ENCODE measurements around the gene ACSF3.

ACSF3 gene

DNA sequence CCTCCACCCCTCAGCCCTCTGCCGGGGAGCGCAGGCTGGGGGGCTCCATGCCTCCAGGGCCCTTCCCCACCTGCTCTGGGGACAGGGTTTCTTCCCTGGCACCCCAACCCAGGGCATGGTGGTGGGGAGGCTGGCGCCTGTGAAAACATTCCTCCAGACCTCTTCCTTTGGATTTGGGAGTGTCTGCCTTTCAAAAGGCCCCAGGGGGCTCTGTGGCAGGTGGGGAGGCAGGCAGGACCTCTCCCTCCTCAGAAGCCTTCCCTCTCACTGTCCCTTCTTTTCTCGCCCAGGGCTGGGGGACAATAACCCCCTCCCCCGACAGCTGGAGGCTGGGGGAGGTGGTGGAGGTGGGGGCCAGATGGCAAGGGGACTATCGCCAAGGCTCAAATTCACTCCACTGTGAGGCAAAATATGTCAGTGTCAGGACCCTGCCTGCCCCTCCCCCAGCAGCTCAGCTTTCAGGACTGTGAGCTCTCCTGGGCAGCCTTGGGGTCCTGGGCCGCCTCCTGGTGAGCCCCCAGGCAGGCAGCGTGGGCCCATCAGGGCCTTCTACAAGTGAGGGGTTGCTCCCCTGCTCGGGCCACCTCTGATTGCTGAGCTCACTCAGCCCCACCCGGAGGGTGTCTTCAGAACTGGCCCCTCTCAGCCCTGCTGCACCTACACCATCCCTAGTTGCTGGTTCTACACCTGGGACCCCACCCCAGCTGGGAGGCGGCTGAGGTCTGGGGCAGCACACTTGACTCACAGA is 79.7 kb downstream of the ACSF3 start:
- Histone ChIP-seq H3K4me1 (ENCODE audit: control insufficient read depth in 1 of 2, insufficient read depth in 2 of 2, low read length in 2 of 2) (peaks cover 7 to 13% of the 10 kb centered on the region in 2 donors), H3K36me3 (ENCODE audit: control insufficient read depth in 1 of 2, insufficient read depth in 2 of 2, low read length in 2 of 2) (no peaks in the 10 kb centered on the region), H3K9ac (ENCODE audit: low read depth in 1 of 2, low read length in 2 of 2) (no peak overlapping the region), H3K9me3 (ENCODE audit: control insufficient read depth in 1 of 2, low read length in 2 of 2) (no peaks in the 10 kb centered on the region), H3K4me3 (ENCODE audit: low read depth in 1 of 2, low read length in 2 of 2) (no peak overlapping the region), H3K27ac (ENCODE audit: low read depth, low read length) (no peak overlapping the region), H3K27me3 (ENCODE audit: control insufficient read depth in 1 of 2, insufficient read depth in 2 of 2, low read length in 2 of 2) (peaks cover 20 to 36% of the 10 kb centered on the region in 2 donors)

- no peak overlapping the region for H3K27ac ChIP-seq (ENCODE audit: low read depth, low read length)
- H3K4me3 ChIP-seq (ENCODE audit: low read depth in 1 of 2, low read length in 2 of 2) = no peak overlapping the region
These were observed 80.6 kb downstream of the ACSF3 start for GRCh38 chr16:89174055-89174827.

GRCh38 chr16:89174877-89175276 is 81.2 kb downstream of the ACSF3 start:
- H3K9ac ChIP-seq (ENCODE audit: low read depth in 1 of 2, low read length in 2 of 2) = no peak overlapping the region

More at GRCh38 chr16:89174055-89174827, 80.6 kb downstream of the ACSF3 start:
- H3K9me3 ChIP-seq (ENCODE audit: control insufficient read depth in 1 of 2, low read length in 2 of 2) = no peaks in the 10 kb centered on the region
- H3K4me1 ChIP-seq (ENCODE audit: control insufficient read depth in 1 of 2, insufficient read depth in 2 of 2, low read length in 2 of 2) = peaks cover 7 to 13% of the 10 kb centered on the region in 2 donors
- H3K9ac ChIP-seq (ENCODE audit: low read depth in 1 of 2, low read length in 2 of 2) = no peak overlapping the region
- H3K36me3 ChIP-seq (ENCODE audit: control insufficient read depth in 1 of 2, insufficient read depth in 2 of 2, low read length in 2 of 2) = no peaks in the 10 kb centered on the region
- peaks cover 16 to 27% of the 10 kb centered on the region in 2 donors for H3K27me3 ChIP-seq (ENCODE audit: control insufficient read depth in 1 of 2, insufficient read depth in 2 of 2, low read length in 2 of 2)

DNA sequence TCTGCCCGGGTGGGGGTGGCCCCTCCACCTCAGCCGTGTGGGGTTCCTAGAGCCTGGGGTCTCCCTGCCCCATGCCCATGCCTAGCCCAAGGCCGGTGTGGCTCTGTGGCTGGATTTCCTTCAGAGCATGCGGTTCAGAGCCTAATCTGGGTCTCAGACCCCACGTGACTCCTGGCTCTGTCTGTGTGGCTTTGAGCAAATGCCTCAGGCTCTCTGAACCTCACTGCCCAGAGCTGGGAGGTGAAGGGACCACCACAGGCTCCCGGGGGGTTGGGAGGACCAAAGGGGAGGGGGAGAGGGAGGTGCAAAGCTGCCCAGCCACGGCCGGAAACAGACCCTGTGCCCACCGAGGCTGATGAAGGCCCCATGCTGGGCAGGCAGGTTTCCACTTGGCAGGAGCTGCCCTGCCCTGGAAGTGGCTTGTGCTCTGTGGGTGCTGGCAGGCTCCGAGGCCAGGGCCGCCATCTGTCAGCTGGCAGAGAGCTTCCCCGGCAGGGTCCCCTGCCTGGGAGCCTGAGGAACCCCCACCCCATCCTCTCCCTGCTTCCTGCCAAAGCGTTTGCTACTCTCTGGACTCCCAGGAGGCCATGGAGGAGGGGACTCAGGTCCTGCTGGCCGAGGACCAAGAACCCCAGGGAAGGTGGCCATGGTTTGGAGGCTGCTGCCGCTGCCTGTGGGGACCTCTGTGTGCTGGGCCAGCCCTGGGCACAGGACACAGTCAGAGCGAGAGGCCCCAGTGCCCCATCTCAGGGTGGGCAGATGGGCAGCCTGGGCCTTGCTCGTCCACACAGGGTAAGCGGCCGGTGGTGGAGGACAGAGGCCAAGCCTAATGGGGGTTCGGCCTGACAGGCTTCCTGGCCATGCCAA is 81.9 kb downstream of the ACSF3 start:
- Histone ChIP-seq H3K36me3 (ENCODE audit: control insufficient read depth in 1 of 2, insufficient read depth in 2 of 2, low read length in 2 of 2) (no peaks in the 10 kb centered on the region), H3K27ac (ENCODE audit: low read depth, low read length) (no peak overlapping the region), H3K9ac (ENCODE audit: low read depth in 1 of 2, low read length in 2 of 2) (no peak overlapping the region), H3K9me3 (ENCODE audit: control insufficient read depth in 1 of 2, low read length in 2 of 2) (no peaks in the 10 kb centered on the region), H3K4me3 (ENCODE audit: low read depth in 1 of 2, low read length in 2 of 2) (no peak overlapping the region), H3K27me3 (ENCODE audit: control insufficient read depth in 1 of 2, insufficient read depth in 2 of 2, low read length in 2 of 2) (peaks cover 16 to 21% of the 10 kb centered on the region in 2 donors), H3K4me1 (ENCODE audit: control insufficient read depth in 1 of 2, insufficient read depth in 2 of 2, low read length in 2 of 2) (peaks cover 6 to 10% of the 10 kb centered on the region in 2 donors)

More at GRCh38 chr16:89174877-89175276, 81.2 kb downstream of the ACSF3 start:
- Histone ChIP-seq H3K4me3 (ENCODE audit: low read depth in 1 of 2, low read length in 2 of 2) (no peak overlapping the region), H3K27me3 (ENCODE audit: control insufficient read depth in 1 of 2, insufficient read depth in 2 of 2, low read length in 2 of 2) (peaks cover 16 to 22% of the 10 kb centered on the region in 2 donors), H3K9me3 (ENCODE audit: control insufficient read depth in 1 of 2, low read length in 2 of 2) (no peaks in the 10 kb centered on the region), H3K36me3 (ENCODE audit: control insufficient read depth in 1 of 2, insufficient read depth in 2 of 2, low read length in 2 of 2) (no peaks in the 10 kb centered on the region), H3K4me1 (ENCODE audit: control insufficient read depth in 1 of 2, insufficient read depth in 2 of 2, low read length in 2 of 2) (peaks cover 7 to 13% of the 10 kb centered on the region in 2 donors), H3K27ac (ENCODE audit: low read depth, low read length) (no peak overlapping the region)

- Histone ChIP-seq H3K27me3 (ENCODE audit: control insufficient read depth in 1 of 2, insufficient read depth in 2 of 2, low read length in 2 of 2) (peaks cover 16 to 21% of the 10 kb centered on the region in 2 donors), H3K9me3 (ENCODE audit: control insufficient read depth in 1 of 2, low read length in 2 of 2) (no peaks in the 10 kb centered on the region), H3K36me3 (ENCODE audit: control insufficient read depth in 1 of 2, insufficient read depth in 2 of 2, low read length in 2 of 2) (no peaks in the 10 kb centered on the region), H3K27ac (ENCODE audit: low read depth, low read length) (no peak overlapping the region), H3K4me1 (ENCODE audit: control insufficient read depth in 1 of 2, insufficient read depth in 2 of 2, low read length in 2 of 2) (peaks cover 0 to 4% of the 10 kb centered on the region in 2 donors), H3K4me3 (ENCODE audit: low read depth in 1 of 2, low read length in 2 of 2) (no peak overlapping the region), H3K9ac (ENCODE audit: low read depth in 1 of 2, low read length in 2 of 2) (no peak overlapping the region)
These were observed 82.6 kb downstream of the ACSF3 start for GRCh38 chr16:89176147-89176690.

- H3K36me3 ChIP-seq (ENCODE audit: control insufficient read depth in 1 of 2, insufficient read depth in 2 of 2, low read length in 2 of 2) = no peaks in the 10 kb centered on the region
- H3K4me3 ChIP-seq (ENCODE audit: low read depth in 1 of 2, low read length in 2 of 2) = no peak overlapping the region
- H3K4me1 ChIP-seq (ENCODE audit: control insufficient read depth in 1 of 2, insufficient read depth in 2 of 2, low read length in 2 of 2) = peaks cover 0 to 3% of the 10 kb centered on the region in 2 donors
- peaks cover 16 to 21% of the 10 kb centered on the region in 2 donors for H3K27me3 ChIP-seq (ENCODE audit: control insufficient read depth in 1 of 2, insufficient read depth in 2 of 2, low read length in 2 of 2)
- H3K9me3 ChIP-seq (ENCODE audit: control insufficient read depth in 1 of 2, low read length in 2 of 2) = no peaks in the 10 kb centered on the region
- H3K27ac ChIP-seq (ENCODE audit: low read depth, low read length) = no peak overlapping the region
- H3K9ac ChIP-seq (ENCODE audit: low read depth in 1 of 2, low read length in 2 of 2) = no peak overlapping the region
These were observed 83.1 kb downstream of the ACSF3 start for GRCh38 chr16:89176717-89177116.

DNA sequence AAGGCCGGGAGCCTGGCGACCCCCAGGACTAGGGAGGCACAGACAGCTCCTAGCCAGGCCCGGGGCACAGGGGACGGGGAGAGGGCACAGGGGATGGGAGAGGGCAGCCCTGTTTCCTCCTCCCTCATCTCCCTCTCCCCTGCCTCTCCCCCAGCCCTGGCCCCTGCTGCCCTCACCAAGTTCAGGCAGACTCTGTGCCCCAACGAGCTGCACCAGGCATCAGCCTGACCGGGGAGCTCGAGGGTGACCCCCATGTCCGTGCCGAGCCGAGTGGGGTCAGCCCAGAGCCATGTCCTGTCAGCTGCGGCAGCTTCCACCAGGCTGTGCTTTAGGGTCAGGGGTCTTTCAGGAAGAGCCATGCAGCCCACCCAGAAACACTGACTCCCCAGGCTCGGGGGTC is 83.8 kb downstream of the ACSF3 start:
- Histone ChIP-seq H3K36me3 (ENCODE audit: control insufficient read depth in 1 of 2, insufficient read depth in 2 of 2, low read length in 2 of 2) (no peaks in the 10 kb centered on the region), H3K27ac (ENCODE audit: low read depth, low read length) (no peak overlapping the region), H3K4me1 (ENCODE audit: control insufficient read depth in 1 of 2, insufficient read depth in 2 of 2, low read length in 2 of 2) (no peaks in the 10 kb centered on the region), H3K9me3 (ENCODE audit: control insufficient read depth in 1 of 2, low read length in 2 of 2) (no peaks in the 10 kb centered on the region), H3K9ac (ENCODE audit: low read depth in 1 of 2, low read length in 2 of 2) (no peak overlapping the region), H3K4me3 (ENCODE audit: low read depth in 1 of 2, low read length in 2 of 2) (no peak overlapping the region), H3K27me3 (ENCODE audit: control insufficient read depth in 1 of 2, insufficient read depth in 2 of 2, low read length in 2 of 2) (peaks cover 9 to 16% of the 10 kb centered on the region in 2 donors)

GRCh38 chr16:89178453-89179147 is 84.9 kb downstream of the ACSF3 start:
- H3K27ac ChIP-seq (ENCODE audit: low read depth, low read length) = no peak overlapping the region
- H3K9me3 ChIP-seq (ENCODE audit: control insufficient read depth in 1 of 2, low read length in 2 of 2) = no peaks in the 10 kb centered on the region
- H3K36me3 ChIP-seq (ENCODE audit: control insufficient read depth in 1 of 2, insufficient read depth in 2 of 2, low read length in 2 of 2) = no peaks in the 10 kb centered on the region
- peaks cover 0 to 13% of the 10 kb centered on the region in 2 donors for H3K27me3 ChIP-seq (ENCODE audit: control insufficient read depth in 1 of 2, insufficient read depth in 2 of 2, low read length in 2 of 2)
- no peaks in the 10 kb centered on the region for H3K4me1 ChIP-seq (ENCODE audit: control insufficient read depth in 1 of 2, insufficient read depth in 2 of 2, low read length in 2 of 2)
- H3K9ac ChIP-seq (ENCODE audit: low read depth in 1 of 2, low read length in 2 of 2) = no peak overlapping the region
- no peak overlapping the region for H3K4me3 ChIP-seq (ENCODE audit: low read depth in 1 of 2, low read length in 2 of 2)

DNA sequence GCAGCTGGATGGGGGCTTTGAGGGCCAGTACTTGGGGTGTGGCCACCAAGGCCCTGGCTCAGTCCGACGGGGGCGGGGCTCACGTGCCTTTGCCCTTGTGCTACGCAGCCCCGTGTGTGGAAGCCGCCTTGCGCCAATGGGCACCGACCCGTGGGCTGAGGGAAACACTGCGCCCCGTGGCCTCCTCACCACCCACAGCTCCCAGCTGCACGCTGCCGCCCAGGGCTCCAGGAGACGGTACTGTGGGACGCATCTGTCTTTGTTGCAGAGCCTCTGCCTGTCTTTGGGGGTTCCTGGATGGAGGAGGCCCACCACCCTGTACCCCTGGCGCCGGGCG is 85.5 kb downstream of the ACSF3 start:
- Histone ChIP-seq H3K9me3 (ENCODE audit: control insufficient read depth in 1 of 2, low read length in 2 of 2) (no peaks in the 10 kb centered on the region), H3K4me3 (ENCODE audit: low read depth in 1 of 2, low read length in 2 of 2) (no peak overlapping the region), H3K9ac (ENCODE audit: low read depth in 1 of 2, low read length in 2 of 2) (no peak overlapping the region), H3K36me3 (ENCODE audit: control insufficient read depth in 1 of 2, insufficient read depth in 2 of 2, low read length in 2 of 2) (no peaks in the 10 kb centered on the region), H3K27ac (ENCODE audit: low read depth, low read length) (no peak overlapping the region), H3K27me3 (ENCODE audit: control insufficient read depth in 1 of 2, insufficient read depth in 2 of 2, low read length in 2 of 2) (peaks cover 0 to 13% of the 10 kb centered on the region in 2 donors), H3K4me1 (ENCODE audit: control insufficient read depth in 1 of 2, insufficient read depth in 2 of 2, low read length in 2 of 2) (no peaks in the 10 kb centered on the region)

All from duodenal mucosa (tissue), 2 donors.